BJ (cell line): ENCODE measurements around the gene CACYBP. TPM values are rescaled to one million over a fixed set of nuclear protein-coding genes. Genes with fewer than 3 reads are reported as not detected.
"Not testable (repeated sequence)": the region's sequence is repeated elsewhere in the genome, so short reads cannot be mapped to it uniquely, and the experiment has no call there.

Experiments
- CTCF ChIA-PET: fragments of 350-600 bp; formaldehyde crosslinking; extraction: SDS; loops from one replicate; lab custom pipeline; 2021; ENCODE audit warnings: antibody characterized with exemption, inconsistent platforms; lab: Yijun Ruan, JAX
- POLR2A ChIA-PET: fragments of 300-600 bp; sonication (Branson Sonifier 250); formaldehyde crosslinking; extraction: SDS; loops from one replicate; lab custom pipeline; 2021; ENCODE audit warnings: antibody characterized with exemption; lab: Charles Lee
- DNase-seq: peaks from one replicate; pipeline ENCODE4 v3.0.0-alpha.2; 2011; ENCODE audit warnings: low read depth
- H3K27me3 ChIP-seq: 2 replicates; pipeline ENCODE4 v1.6.0; 2011; ENCODE audit warnings: low read length; ENCODE audit not compliant: control insufficient read depth, insufficient read depth
- H3K36me3 ChIP-seq: 2 replicates; pipeline ENCODE4 v1.5.1; 2011; ENCODE audit warnings: low read length; ENCODE audit not compliant: control insufficient read depth, insufficient read depth
- H3K4me3 ChIP-seq: 2 replicates; pipeline ENCODE4 v1.5.1; 2011; ENCODE audit warnings: low read depth, mild to moderate bottlenecking, control low read depth, low read length
- CTCF ChIP-seq: IDR thresholded peaks from 2 replicates; pipeline ENCODE4 v1.5.1; 2011; ENCODE audit warnings: low read depth, mild to moderate bottlenecking, control low read depth, inconsistent platforms, low read length, moderate library complexity; ENCODE audit not compliant: insufficient read depth
- polyA plus RNA-seq: library from polyadenylated mRNA; depleted of rRNA; stranded (reverse); fragments of >200 nt; gene quantifications from 2 replicates; pipeline ENCODE4 v1.2.3, GENCODE V29; 2011

Gene CACYBP
- polyA plus RNA-seq, 1 experiment = 20.5 TPM

DNA sequence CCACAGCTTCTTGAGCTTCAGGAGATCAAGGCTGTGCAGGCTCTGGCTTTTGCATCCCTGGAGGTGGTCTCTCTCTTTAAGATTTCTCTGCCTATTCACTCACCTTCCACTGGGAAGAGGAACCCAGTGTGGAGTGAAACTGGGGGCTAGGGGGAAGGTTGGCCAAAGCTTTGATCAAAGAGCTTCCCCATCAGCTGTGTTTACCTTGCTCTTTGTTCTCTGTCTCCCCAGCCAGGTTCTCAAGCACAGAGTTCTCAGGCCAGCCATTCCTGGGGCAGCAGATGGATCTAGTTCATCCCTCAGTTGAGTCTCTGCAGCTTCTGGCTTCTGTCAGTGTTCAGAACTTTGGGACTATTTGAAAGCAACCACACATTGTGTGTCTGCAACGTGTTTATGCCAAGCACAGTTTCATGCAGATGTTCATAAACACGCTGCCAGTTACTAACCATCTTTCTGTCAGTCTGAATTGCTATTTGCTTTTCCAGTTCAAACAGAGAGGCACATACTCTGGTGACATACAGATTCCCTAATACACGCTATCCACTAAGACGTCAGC lies 40.7 kb downstream of the CACYBP start:
- TF ChIP-seq CTCF = no peak
- H3K36me3 ChIP-seq = no peaks in the 10 kb centered on the region
- no peaks in the 10 kb centered on the region for H3K27me3 ChIP-seq
- CTCF ChIA-PET = interaction anchor here (0.7 to 1.5 kb wide), 5 partner anchors 9 to 279 kb away, joined by 3 read pairs; no protein-coding TSS in a partner anchor
- POLR2A ChIA-PET = no interaction called here
- DNase-seq = no peak
- H3K4me3 ChIP-seq = no peak overlapping the region

DNA sequence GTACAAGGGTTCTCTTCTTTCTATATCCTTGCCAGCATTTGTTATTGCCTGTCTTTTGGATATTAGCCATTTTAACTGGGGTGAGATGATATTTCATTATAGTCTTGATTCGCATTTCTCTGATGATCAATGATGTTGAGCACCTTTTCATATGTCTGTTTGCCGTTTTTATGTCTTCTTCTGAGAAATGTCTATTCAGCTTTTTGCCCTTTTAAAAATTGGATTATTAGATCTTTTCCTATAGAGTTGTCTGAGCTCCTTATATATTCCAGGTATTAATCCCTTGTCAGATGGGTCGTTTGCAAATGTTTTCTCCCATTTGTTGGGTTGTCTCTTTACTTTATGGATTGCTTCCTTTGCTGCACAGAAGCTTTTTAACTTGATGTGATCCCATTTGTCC lies 42.9 kb downstream of the CACYBP start:
- Histone ChIP-seq H3K4me3 (no peak overlapping the region), H3K27me3 (no peaks in the 10 kb centered on the region), H3K36me3 (no peaks in the 10 kb centered on the region)
- no peak for TF ChIP-seq CTCF
- ChIA-PET POLR2A (no interaction called here), CTCF (interaction anchor here (1.4 to 2.4 kb wide), 3 partner anchors 12 to 104 kb away, joined by 4 to 6 read pairs (median 4); no protein-coding TSS in a partner anchor)
- DNase-seq = no peak

DNA sequence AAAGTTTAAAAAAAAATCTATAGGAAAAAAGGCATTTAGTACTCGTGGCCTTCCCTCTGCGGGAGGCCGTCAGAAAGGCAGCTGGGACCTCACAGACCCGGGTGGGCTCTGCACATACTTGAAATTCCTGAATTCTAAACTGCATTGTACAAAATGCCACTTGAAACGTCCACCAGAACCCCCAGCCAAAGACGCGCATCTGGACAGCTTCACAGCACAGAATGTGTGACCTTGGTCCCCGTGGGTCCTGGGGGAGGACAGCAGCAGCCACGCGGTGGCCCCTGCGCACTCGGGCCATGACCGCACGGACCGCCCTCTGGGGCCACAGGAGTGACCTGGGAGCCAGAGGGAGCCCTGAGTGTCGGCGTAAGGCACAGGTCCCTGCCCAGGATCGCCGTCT lies 44.1 kb downstream of the CACYBP start:
- no peaks in the 10 kb centered on the region for H3K27me3 ChIP-seq
- no peak for TF ChIP-seq CTCF
- H3K4me3 ChIP-seq = no peak overlapping the region
- no peaks in the 10 kb centered on the region for H3K36me3 ChIP-seq
- no peak for DNase-seq
- CTCF ChIA-PET = interaction anchor here (1.9 to 2.4 kb wide), 2 partner anchors 11 to 14 kb away, joined by 4 to 6 read pairs; no protein-coding TSS in a partner anchor
- POLR2A ChIA-PET = no interaction called here

GRCh38 chr1:175044591-175044990 lies 44.8 kb downstream of the CACYBP start:
- CTCF ChIA-PET = interaction anchor here (1.9 kb wide), 1 partner anchor 10 kb away, joined by 4 read pairs; no protein-coding TSS in a partner anchor
- H3K36me3 ChIP-seq, POLR2A ChIA-PET, DNase-seq, H3K4me3 ChIP-seq, H3K27me3 ChIP-seq: not testable (repeated sequence)

DNA sequence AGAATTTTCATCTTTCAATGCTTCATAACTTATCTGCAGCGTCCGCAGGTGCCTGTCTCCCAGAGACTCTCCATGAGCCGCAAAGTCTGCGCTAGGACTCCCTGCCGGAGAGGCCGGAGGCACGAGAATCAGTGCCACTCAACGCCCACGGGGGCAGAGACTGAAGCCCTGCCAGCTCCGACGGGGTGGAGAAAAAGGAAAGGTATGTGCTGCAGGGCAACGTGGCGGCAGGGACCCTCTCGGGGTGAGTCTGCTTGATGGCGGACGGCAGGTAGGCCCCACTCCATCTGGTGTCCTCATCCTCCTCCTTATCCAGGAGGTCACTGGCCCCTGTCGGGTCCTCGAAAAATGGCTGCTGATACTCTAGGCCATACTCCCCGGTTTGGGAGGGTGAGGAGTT lies 45.4 kb downstream of the CACYBP start:
- CTCF ChIA-PET = no interaction called here
- no peak for DNase-seq
- Histone ChIP-seq H3K36me3 (no peaks in the 10 kb centered on the region), H3K4me3 (no peak overlapping the region), H3K27me3 (no peaks in the 10 kb centered on the region)
- TF ChIP-seq CTCF = no peak
- POLR2A ChIA-PET = no interaction called here

- Histone ChIP-seq H3K27me3 (no peaks in the 10 kb centered on the region), H3K36me3 (no peaks in the 10 kb centered on the region), H3K4me3 (no peak overlapping the region)
- DNase-seq = no peak
- ChIA-PET POLR2A (no interaction called here), CTCF (no interaction called here)
- no peak for TF ChIP-seq CTCF
Measured at GRCh38 chr1:175045519-175045918, 45.8 kb downstream of the CACYBP start.
